NK-92 (cell line): ENCODE data around the gene POLR2L.

Experiments used
- DNase-seq: peaks from one replicate; lab custom pipeline; 2025; ENCODE audit not compliant: unreplicated experiment; lab: John Stamatoyannopoulos, UW

The POLR2L gene

GRCh38 chr11:839875-840617 lies 2.3 kb downstream of the POLR2L start:
- DNase-seq = no peak

- DNase-seq = no peak
These were observed 3.1 kb downstream of the POLR2L start for GRCh38 chr11:839280-839623.

DNA sequence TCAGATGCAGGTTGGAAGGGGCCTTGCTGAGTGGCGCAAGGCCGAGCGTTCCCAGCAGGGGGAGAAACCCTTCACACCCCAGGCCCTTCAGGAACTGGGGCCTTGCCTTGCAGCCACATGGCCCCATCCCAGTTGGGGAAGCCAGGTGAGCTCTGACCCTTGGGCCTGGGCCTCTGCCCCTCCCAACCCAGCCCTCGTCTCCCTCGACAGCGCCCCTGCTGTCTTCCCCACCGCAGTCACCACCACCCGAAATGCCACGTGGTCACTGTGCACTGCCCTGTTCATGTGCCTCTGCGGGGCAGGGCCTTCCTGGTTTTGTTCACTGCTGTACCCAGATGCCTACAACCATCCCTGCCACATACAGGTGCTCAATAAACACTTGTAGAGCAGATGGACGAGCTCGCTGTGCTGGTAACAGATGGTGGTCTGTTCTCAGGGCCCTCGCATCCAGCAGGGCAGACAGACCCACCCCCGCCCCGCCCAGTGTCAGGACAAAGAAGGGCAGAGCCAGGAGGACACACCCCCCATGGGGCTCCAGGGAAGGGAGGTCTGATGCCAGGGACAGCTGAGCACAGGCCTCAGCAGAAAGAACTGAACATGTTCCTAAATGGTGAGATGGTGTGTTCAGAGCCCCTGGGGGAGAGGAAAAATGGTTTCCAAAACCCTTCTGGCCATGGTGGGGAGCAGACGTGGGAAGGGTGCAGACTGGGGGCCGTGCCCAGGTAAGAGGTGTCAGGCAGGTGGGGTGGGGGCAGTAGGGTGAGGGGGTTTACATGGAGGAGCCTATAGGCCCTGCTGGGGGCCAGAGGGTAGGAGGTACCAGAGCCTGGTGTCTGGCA lies 3.7 kb downstream of the POLR2L start:
- DNase-seq = no peak

DNA sequence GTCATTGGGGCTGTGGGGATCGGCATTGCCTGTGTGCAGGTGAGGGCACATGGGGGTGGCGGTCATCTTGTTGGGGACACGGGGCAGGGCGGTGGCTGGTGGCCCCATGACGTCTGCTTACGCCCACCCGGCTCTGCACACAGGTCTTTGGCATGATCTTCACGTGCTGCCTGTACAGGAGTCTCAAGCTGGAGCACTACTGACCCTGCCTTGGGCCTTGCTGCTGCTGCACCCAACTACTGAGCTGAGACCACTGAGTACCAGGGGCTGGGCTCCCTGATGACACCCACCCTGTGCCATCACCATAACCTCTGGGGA lies 4.4 kb downstream of the POLR2L start:
- no peak for DNase-seq

- DNase-seq = no peak
These were observed 4.9 kb downstream of the POLR2L start for GRCh38 chr11:837189-837989.

DNA sequence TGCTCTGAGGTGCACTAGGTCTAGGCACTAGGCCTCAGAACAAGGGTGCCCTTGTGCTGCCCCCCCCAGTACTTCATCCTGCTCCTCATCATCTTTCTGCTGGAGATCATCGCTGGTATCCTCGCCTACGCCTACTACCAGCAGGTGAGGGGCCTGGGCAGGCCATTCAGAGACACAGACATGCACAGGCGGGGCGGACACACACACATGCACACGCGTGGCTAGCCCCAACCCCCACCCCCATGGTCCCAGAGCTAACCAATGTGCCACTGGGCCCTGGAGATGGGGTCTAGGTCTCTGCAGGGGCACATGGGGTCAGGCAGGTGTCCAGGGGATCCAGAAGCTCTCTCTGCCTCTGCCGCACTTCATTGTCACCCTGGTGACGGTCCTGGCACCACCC lies 5.6 kb downstream of the POLR2L start:
- DNase-seq = no peak

- no peak for DNase-seq
These were observed 6.1 kb downstream of the POLR2L start for GRCh38 chr11:836274-836673.

DNA sequence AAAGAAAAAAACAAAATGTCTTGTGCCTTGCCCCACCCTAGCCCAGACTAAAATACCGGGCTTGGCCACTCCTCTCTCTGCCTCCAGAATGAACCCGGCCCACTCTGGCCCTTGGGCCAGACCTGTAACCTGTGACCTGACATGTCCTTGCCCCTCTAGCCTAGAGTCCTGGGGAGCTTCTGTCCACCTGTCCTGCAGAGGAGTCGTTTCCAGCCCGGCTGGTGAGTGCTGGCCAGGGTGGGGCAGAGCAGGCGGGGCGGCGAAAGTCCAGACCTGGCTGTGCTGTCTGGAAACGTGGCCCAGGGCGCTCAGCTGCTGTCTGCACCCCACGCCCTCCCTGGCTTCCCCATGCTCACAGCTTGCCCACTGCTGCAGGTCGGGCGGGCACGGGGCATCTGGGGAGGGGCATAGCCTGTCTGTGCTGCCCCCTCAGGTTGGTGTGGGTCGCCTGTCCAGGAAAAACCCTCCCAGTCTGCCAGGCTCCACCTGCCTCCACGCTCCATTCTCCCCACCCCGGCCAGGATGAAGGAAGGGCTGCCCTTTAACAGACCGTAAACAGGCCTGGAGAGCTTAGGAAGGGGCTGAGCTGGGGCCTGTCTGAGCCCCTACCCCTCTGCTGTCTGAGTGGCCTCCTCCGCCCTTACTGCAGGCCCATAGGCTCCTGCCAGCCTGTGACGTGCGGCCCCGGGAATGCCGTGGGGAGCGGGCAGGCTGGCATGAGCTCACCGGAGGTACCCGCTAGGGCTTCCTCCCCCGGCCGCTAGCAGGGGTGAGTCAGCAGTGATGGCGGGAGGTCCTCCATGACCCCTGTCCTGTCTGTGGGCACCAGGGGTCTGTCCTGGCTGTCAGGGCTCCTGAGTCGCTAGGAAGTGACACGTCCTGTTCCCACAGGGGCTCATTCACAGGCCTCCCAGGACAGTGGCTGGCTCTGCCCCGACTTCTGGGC lies 7.7 kb downstream of the POLR2L start:
- no peak for DNase-seq

- no peak for DNase-seq
These were observed 8.4 kb downstream of the POLR2L start for GRCh38 chr11:833849-834311.

GRCh38 chr11:833114-833791 lies 9.1 kb downstream of the POLR2L start:
- DNase-seq = no peak

DNA sequence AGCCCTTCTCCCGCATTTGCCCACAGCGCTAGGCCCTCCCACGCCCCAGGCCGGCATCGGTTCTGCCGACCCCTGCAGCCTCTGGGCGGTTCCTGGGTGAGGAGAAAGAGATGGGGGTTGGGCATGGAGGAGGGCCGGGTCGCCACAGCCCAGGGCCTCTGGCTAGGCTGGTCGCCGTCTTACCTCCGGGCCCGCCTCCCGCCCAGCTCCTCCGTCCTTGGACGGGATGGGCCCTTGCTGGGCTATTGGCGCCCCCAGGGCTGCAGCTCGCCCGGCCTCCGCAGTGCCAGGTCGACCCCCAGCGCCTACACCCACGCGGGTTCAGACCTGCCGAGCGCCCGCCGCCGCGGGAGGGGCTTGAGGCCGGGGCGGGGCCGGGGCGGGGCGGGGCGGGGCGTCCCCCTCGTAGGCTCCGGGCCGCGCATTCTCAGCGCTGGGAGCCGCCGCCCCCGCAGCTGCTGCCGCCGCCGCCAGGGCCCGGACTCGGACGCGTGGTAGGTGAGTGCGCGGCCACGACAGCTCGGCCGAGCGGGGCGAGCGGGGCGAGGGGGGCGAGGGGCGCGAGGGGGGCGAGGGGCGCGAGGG lies 9.7 kb downstream of the POLR2L start, which contains the start of gene CD151:
Gene CD151 (plus strand): TSS at position 424 of the 585 bp plus-strand sequence. CDS start 3,118 bp downstream, outside the sequence.
- DNase-seq = no peak

DNA sequence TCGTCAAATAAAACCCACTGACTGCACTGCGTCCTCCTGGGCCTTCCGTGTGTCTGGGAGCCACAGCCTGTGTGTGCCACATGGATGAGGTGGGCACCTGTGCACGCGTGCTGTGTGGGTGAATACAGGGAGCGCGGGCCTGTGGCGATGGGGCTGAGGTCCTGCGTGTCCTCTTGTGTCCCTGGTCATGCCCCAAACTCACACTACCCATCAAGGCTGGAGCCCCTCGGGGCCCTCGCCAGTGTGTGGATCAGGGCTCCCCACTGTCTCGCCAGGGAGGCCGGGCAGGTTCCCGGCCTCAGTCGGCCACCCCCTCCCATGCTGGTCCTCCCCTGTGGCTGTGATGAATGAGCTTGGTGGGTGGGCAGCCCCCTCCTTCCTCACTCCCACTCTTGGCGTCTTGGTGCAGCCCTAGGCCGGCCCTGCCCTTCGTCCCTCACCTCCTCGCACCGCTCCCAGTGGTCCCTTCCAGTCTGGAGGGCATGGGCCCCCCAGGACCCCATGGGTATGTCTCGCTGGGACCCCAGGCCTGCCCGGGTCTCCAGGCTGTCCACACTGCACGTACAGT lies 10.3 kb downstream of the POLR2L start:
- no peak for DNase-seq

DNA sequence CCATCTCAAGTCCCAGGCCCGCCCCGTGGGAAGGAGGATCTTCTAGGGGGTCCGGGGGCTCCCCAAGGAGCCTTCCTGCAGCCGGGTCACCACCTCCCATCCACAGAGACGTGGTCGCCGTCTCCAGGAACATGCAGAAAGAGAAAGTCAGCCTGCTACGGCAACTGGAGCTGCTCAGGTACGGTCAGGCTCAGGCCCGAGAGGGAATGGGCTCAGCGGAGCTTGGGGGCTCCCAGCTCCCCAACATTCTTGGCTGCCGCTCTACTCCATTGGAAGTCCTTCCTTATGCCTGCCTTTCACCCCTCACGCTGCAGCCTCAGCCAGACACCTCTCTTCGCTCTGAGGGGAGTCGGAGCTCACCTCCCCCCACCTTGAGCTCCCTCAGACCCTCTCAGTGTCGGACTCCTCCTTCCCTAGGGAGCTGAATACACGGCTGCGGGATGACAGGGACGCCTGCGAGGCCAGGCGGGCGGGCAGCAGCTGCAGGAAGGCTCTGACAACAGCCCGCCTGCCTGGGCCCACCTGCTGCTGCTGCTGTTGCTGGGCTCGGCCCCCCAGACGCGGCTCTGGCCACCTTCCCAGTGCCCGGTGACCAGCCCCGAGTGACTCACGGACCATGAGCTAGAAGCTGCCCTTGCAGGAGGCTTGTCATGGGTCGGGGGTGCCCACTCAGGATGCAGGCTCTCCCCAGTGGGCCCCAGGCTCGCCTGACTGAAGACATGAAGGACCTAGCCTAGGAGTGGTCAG lies 11.0 kb downstream of the POLR2L start:
- no peak for DNase-seq

DNA sequence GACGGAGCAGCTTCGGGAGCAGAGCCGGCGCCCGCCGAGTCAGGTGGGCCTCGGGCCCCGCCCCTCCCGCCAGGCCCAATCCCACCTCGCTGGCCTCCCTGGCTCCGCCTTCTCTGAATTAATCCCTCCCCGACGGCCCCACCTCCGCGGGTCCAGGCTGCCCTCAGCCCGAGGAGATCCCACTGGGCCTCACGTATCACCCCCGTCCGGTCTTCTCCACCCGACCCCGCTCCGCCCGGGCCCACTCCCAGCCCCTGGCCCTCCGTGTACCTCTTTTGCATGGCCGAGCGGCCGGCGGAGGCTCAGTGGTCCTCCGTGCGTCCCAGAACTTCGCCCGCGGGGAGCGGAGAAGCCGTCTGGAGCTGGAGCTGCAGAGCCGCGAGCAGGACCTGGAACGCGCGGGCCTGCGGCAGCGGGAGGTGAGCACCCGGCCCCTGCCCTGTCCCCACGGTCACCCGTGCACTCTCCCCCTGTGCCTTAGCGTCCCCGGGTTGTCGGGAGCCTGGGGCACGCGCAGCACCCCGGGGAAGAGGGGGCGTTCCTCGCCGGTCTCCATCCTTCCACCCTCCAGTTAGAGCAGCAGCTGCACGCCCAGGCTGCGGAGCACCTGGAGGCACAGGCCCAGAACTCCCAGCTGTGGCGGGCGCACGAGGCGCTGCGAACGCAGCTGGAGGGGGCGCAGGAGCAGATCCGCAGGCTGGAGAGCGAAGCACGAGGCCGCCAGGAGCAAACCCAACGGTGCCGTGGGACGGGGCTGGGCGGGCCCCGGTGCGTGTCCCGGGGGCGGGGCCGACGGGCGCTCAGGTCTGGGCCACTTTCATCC lies 11.8 kb downstream of the POLR2L start:
- DNase-seq = no peak

DNA sequence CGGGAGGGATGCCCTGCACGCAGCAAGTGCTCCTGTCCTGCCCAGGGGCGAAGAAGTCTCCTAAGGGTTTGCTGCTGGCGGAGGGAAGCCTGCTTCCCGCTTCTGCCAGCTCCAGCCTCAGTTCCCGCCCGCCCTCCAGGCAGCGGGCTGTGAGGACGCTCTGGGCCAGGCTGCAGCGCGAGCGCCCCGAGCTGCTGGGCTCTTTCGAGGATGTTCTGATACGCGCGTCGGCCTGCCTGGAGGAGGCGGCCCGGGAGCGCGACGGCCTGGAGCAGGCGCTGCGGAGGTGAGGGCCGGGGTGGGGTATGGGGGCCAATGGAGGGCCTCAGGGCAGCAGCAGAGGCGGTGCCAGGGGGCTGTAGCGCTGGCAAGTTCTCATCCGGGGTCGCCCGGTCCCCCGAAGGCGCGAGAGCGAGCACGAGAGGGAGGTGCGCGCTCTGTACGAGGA lies 12.5 kb downstream of the POLR2L start:
- no peak for DNase-seq

DNA sequence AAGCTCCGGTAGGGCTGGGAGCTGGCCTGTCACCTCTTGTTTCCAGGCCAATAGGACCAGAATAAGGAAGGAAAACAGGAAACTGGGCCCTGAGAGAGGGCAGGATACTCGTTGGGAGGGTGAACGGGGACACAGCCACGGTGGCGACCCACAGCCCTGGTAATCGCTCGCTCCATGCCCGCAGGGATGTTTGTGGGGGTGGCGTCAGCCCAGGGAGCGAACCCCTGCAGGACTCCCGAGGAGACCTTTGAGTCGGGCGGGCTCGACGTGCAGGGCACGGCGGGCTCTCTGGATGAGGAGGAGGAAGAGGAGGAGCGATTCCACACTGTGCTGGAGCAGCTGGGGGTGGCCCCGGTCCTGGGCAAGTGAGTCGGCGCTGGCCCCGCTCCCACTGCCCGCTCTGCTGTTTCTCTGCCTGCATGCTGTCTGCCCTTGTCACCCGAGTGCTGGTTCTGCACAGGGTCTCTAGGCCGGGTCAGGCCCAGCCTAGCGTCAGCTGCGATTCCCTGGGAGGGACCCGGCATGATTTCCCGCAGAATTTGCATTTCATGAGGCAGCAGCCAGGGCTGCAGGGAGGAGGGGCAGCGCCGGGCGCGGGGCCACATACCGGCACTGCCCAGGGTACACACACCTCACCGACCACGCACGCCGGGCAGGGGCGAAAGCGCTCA lies 13.0 kb downstream of the POLR2L start:
- DNase-seq = no peak
